Measurements from ENCODE around the gene FRMD4A.

The FRMD4A gene

DNA sequence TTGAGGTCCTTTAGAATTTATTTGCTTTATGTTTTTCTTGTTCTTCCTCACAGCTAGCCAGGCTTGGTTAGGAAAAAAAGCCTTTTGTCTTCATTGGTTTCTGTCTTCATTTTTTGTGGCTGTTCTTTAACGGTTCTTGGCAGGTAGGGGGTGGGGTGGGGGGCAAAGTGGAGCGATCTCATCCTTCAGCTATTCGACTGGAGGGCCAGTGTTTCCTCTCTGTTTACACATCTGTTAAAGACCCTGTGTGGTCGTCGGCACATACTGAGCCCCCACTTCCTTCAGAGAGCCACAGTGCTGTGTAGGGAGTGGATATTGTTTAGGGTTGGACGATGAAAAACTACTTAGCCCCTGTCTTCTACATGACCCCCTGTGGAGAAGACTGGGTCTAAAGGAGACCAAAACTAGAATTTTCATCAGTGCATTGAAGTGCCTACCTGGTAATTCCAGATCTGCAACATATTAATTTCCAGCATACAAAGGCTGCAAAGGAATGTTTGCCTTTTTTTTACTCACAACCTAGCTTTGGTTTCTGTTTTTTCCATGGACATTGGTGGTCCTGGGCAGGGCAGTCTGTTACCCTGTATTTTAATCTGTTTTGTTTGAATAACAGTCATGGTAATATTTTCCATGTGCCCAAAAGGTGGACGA, 714.9 kb downstream of the FRMD4A start:
- DNase-seq, result no peak

DNA sequence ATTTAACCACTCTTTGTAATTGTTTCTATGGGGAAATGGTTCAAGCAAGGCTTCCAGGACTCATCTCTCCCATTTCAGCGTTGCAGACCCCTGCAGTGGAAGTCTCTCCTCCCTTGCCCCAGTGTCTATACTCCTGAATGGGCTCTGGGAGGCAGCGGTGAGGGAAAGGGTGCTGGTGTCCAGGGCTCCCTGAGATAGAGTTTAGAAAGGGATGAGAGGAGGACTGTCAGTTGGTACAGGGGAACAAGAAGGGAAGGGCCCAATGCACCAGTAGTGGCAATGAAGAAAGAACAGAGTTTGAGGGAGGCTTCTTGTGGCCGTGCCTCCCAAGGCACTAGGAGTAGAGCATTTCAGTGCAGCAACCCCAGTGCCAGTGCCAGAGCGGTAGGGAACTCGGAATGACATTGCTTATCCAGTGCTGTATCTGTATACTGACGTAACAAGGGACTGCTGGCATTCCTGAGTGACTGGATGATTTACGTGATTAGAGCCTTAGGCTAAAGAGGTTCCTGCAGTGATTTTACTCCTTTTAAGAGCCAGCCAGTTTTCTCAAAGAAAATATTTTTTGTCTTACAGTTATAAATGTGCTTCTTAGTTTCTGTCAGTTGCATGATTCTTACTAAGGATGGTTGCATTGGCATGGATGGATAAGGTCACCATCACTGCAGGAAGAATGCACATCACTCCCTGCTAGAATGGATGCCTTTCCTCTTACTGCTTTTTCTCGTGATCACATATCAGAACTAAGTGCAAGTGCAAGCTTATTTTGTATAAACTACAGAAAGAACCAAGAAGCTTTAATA, 716.0 kb downstream of the FRMD4A start:
- no peak for DNase-seq

DNA sequence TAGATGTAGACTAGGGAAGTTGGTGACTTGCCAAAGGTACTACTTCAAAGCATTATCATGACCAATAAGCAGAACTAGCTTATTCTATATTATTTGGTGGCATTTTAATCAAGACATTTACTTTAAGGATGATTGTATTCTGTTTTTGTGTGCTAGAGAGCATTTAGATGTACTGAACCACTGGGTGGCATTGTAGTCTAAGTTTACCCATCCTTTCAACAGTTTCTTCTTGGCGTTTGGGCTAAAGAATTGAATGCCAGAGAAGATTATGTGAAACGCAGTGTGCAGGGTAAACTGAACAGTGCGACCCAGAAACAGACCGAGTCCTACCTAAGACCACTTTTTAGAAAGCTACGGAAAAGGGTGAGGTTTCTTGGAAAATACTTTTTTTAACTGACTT, 717.2 kb downstream of the FRMD4A start:
- no peak for DNase-seq

DNA sequence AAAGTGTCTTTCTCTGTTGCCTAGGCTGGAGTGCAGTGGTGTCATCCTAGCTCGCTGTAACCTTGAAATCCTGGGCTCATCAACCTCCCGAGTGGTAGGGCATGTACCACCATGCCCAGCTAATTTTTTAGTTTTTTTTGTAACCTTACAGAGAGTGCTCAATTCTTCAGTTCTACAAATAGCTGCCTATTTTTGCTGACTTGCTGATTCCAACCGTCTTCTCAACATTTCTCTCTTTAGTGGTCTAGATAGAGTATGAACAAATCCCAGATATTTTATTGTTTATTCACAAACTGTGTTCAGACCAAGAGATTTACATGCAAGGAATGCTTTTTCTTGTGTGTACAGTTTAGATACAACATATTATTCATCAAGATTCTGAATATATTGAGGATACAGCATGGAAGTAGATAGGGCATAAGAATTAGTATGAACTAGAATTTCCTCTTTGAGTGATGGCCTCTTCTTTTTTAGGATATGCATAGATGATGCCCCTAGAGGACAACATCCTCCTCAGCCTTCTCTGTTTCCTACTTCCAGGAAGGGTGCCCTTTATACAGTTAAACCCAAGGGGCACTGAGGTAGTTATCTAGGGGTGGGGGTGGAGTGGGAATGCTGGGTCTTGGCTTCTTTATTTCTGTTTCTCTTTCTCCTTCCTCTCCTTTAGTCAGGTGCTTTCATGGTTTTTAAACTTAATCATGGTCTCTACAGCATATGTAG, 717.9 kb downstream of the FRMD4A start:
- DNase-seq, result no peak

DNA sequence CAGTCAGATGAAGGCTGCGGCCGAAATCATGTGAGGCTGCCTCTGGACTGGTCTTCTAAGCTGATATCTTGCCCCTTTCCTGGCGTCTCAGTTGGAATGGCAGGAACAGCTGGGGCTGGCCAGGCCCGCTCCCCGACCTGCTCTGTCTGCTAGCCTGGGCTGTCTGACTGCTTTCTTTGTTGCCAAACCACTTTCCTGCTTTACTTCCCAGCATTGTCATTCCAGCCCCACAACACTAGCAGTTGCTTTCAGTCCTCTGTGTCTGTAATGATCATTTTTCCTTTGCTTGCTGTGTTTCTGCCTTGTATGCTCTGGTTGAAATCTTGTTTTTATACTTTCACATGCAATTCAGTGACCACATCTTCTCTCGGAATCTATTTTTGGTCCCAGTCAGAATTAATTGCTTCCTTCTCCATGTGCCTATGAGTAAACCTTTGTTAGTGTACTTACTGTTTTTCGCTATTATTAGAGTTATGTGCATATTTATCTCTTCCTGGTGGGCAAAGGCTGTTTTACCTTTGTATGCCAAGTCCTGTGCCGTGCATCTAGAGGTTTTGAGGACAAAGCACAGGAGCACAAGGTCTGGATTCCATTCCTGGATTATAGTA, 722.4 kb downstream of the FRMD4A start:
- no peak for DNase-seq

DNA sequence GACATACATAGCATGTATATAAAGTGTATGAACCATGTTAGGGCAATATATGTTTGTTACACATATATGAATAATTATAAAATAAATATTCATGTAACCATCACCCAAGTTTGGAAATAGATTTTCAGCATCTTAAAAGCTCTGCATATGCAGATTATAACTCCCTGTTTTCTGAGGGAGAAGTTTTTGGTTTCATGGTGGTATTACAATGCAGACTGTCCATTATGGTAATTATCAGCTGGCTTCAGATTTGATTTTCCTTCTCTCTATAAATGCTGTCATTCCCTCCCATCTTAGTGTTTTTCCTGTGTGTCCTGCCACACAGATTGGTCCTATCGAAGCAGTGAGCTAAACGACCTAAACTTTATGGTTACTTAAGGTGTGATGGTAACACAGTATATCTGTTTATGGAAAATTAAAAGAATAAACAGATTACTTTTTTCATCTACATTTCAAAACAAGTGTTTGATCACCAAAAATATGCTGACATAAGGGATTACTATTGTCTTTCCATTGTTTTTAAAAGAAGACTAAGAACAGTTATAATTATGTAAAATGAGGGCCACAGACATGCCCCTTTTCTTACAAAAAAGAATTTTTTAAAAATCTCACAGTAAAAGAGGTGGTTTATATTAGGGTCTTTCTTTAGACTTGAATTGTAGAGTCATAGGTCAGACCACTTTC, 726.2 kb downstream of the FRMD4A start:
- DNase-seq, result no peak

DNA sequence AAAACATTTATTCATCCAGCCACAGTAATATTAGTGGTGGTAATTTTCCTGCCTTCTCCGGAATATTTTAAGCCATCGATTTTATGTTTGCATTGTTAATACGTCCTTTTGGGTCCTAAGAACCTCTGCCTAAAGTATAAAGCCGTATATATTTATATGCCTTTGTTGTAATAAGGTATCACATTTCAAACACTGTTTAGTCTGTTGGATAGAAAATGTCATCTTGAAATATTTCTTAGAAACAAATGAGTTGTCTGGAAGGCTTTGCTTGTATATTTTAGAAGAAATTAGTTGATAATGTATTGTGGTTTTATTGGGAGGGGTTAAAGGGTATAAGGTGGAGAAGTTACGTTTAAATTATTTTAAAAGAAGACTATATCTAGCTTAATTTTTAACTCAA, 732.8 kb downstream of the FRMD4A start:
- DNase-seq, result no peak

DNA sequence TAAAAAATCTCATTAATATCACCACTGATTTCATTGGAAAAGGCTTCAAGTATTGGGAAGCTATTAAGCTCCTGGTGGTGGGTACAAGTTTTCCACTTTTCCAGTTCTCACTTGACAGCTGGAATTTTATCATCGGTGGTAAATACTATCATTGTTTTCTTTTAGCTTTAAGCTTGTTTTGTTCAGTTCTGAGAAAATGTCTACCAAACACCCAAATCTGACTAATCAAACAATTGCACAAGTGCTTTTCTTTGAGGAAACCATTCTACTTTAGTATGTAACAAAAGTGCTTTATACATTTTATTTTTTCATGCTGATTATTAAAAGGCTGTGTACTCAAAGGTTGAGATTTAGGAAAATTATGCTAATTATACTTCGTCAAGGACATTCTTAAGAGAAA, 736.1 kb downstream of the FRMD4A start:
- DNase-seq, result no peak

Data from SHP77 treated with DMSO at 0.1 percent for 48 hours (cell line).